OCI-LY3 (cell line): ENCODE data around the gene FRMPD4.
"Not testable (repeated sequence)": the region's sequence is repeated elsewhere in the genome, so short reads cannot be mapped to it uniquely, and the experiment has no call there.

Source experiments
- H2AFZ ChIP-seq: fragments of 200-600, 300-600 bp; shearing (Covaris generic); 2 replicates; pipeline ENCODE4 v1.6.0; 2014; ENCODE audit warnings: antibody characterized with exemption, low read depth, low read length
- H3K27ac ChIP-seq: fragments of 200-600, 300-600 bp; sonication (generic); 2 replicates; pipeline ENCODE4 v1.5.1; 2014; ENCODE audit warnings: mild to moderate bottlenecking, low read length, moderate library complexity, mixed read lengths
- H3K27me3 ChIP-seq: fragments of 200-600, 300-600 bp; sonication (generic); 2 replicates; pipeline ENCODE4 v1.6.1; 2014; ENCODE audit warnings: low read depth, low read length, mixed read lengths
- H3K36me3 ChIP-seq: fragments of 200-600, 300-600 bp; sonication (generic); replicated peaks from 2 replicates; pipeline ENCODE3; 2014; ENCODE audit warnings: low read depth, low read length, mixed read lengths
- H3K4me1 ChIP-seq: fragments of 300-600, 200-600 bp; sonication (generic); 2 replicates; pipeline ENCODE4 v1.6.1; 2014; ENCODE audit warnings: low read length, mixed read lengths
- H3K4me2 ChIP-seq: fragments of 200-600, 300-600 bp; sonication (generic); 2 replicates; pipeline ENCODE4 v1.6.1; 2014; ENCODE audit warnings: low read length, mixed read lengths
- H3K4me3 ChIP-seq: fragments of 300-600, 200-600 bp; sonication (generic); 2 replicates; pipeline ENCODE4 v1.5.1; 2014; ENCODE audit warnings: antibody characterized with exemption, mild to moderate bottlenecking, low read length, moderate library complexity
- H3K79me2 ChIP-seq: fragments of 300-600, 200-600 bp; shearing (Covaris generic); 2 replicates; pipeline ENCODE4 v1.6.1; 2014; ENCODE audit warnings: mild to moderate bottlenecking, low read length, mixed read lengths
- H3K9ac ChIP-seq: fragments of 300-600, 200-600 bp; shearing (Covaris generic); 2 replicates; pipeline ENCODE4 v1.6.0; 2014; ENCODE audit warnings: mild to moderate bottlenecking, low read length, moderate library complexity
- H3K9me3 ChIP-seq: fragments of 200-600, 300-600 bp; shearing (Covaris generic); 2 replicates; pipeline ENCODE4 v1.6.1; 2014; ENCODE audit warnings: low read length, mixed read lengths; ENCODE audit not compliant: insufficient read depth
- H4K20me1 ChIP-seq: fragments of 200-600, 300-600 bp; sonication (generic); 2 replicates; pipeline ENCODE4 v1.6.1; 2016; ENCODE audit warnings: low read length, mixed read lengths; ENCODE audit not compliant: insufficient read depth
- CTCF ChIP-seq: fragments of 200-600, 300-600 bp; sonication (generic); IDR thresholded peaks from 2 replicates; pipeline ENCODE4 v1.5.1; 2014; ENCODE audit warnings: antibody characterized with exemption, low read length, low read depth
- EZH2phosphoT487 ChIP-seq: fragments of 200-600 bp; shearing (Covaris generic); IDR thresholded peaks from 2 replicates; pipeline ENCODE4 v1.6.1; 2018; ENCODE audit warnings: antibody characterized with exemption, mixed run types, low read depth

FRMPD4 gene

GRCh38 chrX:12505127-12505526 is 366.9 kb downstream of the FRMPD4 start:
- no peaks in the 10 kb centered on the region for H3K9me3 ChIP-seq
- H3K4me2 ChIP-seq = no peak overlapping the region
- H3K27ac ChIP-seq = no peak overlapping the region
- H3K9ac ChIP-seq = no peak overlapping the region
- H3K79me2 ChIP-seq = no peaks in the 10 kb centered on the region
- no peak overlapping the region for H2AFZ ChIP-seq
- no peak overlapping the region for H3K4me3 ChIP-seq
- H3K36me3 ChIP-seq = no peaks in the 10 kb centered on the region
- peaks cover 12% of the 10 kb centered on the region for H3K4me1 ChIP-seq
- H3K27me3 ChIP-seq = peaks cover 4% of the 10 kb centered on the region; the same call in 1 of the 2 replicates
- H4K20me1 ChIP-seq = no peaks in the 10 kb centered on the region
- TF ChIP-seq EZH2phosphoT487 = no peak
- no peak for TF ChIP-seq CTCF

- H3K36me3 ChIP-seq, H4K20me1 ChIP-seq, H3K9me3 ChIP-seq, H3K27ac ChIP-seq, H3K27me3 ChIP-seq, H3K79me2 ChIP-seq, H2AFZ ChIP-seq, H3K9ac ChIP-seq: not testable (repeated sequence)
- H3K4me1 ChIP-seq = peaks cover 15% of the 10 kb centered on the region
- peak overlapping the region; percentile 53 for H3K4me2 ChIP-seq
- peak overlapping the region; percentile 29; the same call in 1 of the 2 replicates for H3K4me3 ChIP-seq
These were observed 377.1 kb downstream of the FRMPD4 start for GRCh38 chrX:12515384-12515783.

GRCh38 chrX:12526306-12526705 is 388.0 kb downstream of the FRMPD4 start:
- Histone ChIP-seq H3K4me1 (no peaks in the 10 kb centered on the region), H4K20me1 (no peaks in the 10 kb centered on the region), H3K9me3 (no peaks in the 10 kb centered on the region), H3K4me2 (no peak overlapping the region), H2AFZ (no peak overlapping the region), H3K27me3 (no peaks in the 10 kb centered on the region), H3K27ac (no peak overlapping the region), H3K36me3 (no peaks in the 10 kb centered on the region), H3K79me2 (no peaks in the 10 kb centered on the region), H3K4me3 (no peak overlapping the region), H3K9ac (no peak overlapping the region)
- TF ChIP-seq EZH2phosphoT487 (no peak), CTCF (no peak)

GRCh38 chrX:12538096-12538495 is 399.8 kb downstream of the FRMPD4 start:
- not testable (repeated sequence) for H3K4me3 ChIP-seq, H3K79me2 ChIP-seq, H3K9me3 ChIP-seq, H2AFZ ChIP-seq, H3K27ac ChIP-seq, H4K20me1 ChIP-seq, H3K36me3 ChIP-seq, H3K4me2 ChIP-seq, H3K27me3 ChIP-seq, H3K4me1 ChIP-seq, H3K9ac ChIP-seq

GRCh38 chrX:12542251-12542650 is 404.0 kb downstream of the FRMPD4 start:
- peaks cover 15% of the 10 kb centered on the region for H3K4me1 ChIP-seq
- H3K9me3 ChIP-seq, H4K20me1 ChIP-seq, H2AFZ ChIP-seq, H3K27ac ChIP-seq, H3K27me3 ChIP-seq, H3K4me2 ChIP-seq, H3K36me3 ChIP-seq, H3K79me2 ChIP-seq, H3K4me3 ChIP-seq, H3K9ac ChIP-seq: not testable (repeated sequence)

- no peak overlapping the region for H2AFZ ChIP-seq
These were observed 410.1 kb downstream of the FRMPD4 start for GRCh38 chrX:12548341-12548740.

More at GRCh38 chrX:12548341-12548740, 410.1 kb downstream of the FRMPD4 start:
- Histone ChIP-seq H3K27ac (no peak overlapping the region), H3K4me2 (no peak overlapping the region), H3K4me1 (peaks cover 15% of the 10 kb centered on the region), H3K4me3 (no peak overlapping the region), H3K27me3 (no peaks in the 10 kb centered on the region; the same call in 1 of the 2 replicates), H4K20me1 (no peaks in the 10 kb centered on the region), H3K9me3 (no peaks in the 10 kb centered on the region), H3K36me3 (no peaks in the 10 kb centered on the region), H3K79me2 (no peaks in the 10 kb centered on the region), H3K9ac (no peak overlapping the region)
- no peak for TF ChIP-seq CTCF
- TF ChIP-seq EZH2phosphoT487 = no peak
